BE2C (cell line): ENCODE measurements around the gene GSTO2.

Source experiments
- DNase-seq: peaks from one replicate; pipeline ENCODE4 v3.0.0-alpha.2; 2020
- H3K27me3 ChIP-seq: fragments of 250-450 bp; sonication (Bioruptor Pico); 2 replicates; pipeline ENCODE4 v1.5.1; 2020; ENCODE audit warnings: mild to moderate bottlenecking
- H3K36me3 ChIP-seq: fragments of 250-450 bp; sonication (Bioruptor Pico); 2 replicates; pipeline ENCODE4 v1.5.1; 2020; ENCODE audit warnings: mild to moderate bottlenecking
- H3K4me1 ChIP-seq: fragments of 250-450 bp; sonication (Bioruptor Pico); 2 replicates; pipeline ENCODE4 v1.5.1; 2020
- H3K4me3 ChIP-seq: 2 replicates; pipeline ENCODE4 v1.5.1; 2011; ENCODE audit warnings: low read depth, low read length
- H3K9me3 ChIP-seq: fragments of 250-450 bp; sonication (Bioruptor Pico); 2 replicates; pipeline ENCODE4 v1.5.1; 2020
- TF ChIP-seq, protein P1 (sequence below): IDR thresholded peaks from 2 replicates; pipeline ENCODE4 v1.5.1; 2012; ENCODE audit warnings: mild to moderate bottlenecking, low read depth, low read length

GSTO2 gene

DNA sequence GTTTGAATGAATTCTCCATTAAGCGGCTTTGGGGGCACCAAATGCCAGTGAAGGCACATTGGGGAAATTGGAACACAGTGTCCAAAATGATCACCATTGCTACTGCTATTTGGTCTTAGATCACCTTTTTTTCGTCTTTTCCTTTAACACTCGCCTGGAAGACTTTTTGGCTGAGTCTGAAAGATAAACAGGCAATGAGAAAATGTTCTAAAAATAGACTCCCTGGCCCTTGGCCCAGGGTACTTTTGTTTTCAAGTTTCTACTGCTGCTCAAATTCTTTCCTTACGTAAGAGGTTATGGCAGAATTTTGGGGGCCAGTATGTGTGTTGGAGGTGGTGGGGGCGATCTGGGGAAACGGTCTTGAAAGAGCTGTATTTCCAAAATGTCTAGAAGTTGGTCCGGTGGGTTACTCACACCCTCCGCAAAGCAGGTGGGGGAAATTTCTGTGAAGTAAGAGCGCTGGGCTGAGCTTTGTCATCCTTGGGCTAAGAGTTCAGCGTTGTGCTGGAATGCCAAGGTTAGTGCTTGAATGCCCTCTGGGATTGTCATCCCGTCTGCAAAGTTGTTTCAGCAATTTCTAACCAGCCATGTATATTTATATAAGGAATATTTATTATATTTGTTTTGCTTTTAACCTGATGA, 70.6 kb downstream of the GSTO2 start:
- Histone ChIP-seq H3K27me3 (peaks cover 42% of the 10 kb centered on the region), H3K9me3 (no peaks in the 10 kb centered on the region), H3K4me3 (no peak overlapping the region), H3K4me1 (no peaks in the 10 kb centered on the region), H3K36me3 (no peaks in the 10 kb centered on the region)
- TF ChIP-seq, protein P1, sequence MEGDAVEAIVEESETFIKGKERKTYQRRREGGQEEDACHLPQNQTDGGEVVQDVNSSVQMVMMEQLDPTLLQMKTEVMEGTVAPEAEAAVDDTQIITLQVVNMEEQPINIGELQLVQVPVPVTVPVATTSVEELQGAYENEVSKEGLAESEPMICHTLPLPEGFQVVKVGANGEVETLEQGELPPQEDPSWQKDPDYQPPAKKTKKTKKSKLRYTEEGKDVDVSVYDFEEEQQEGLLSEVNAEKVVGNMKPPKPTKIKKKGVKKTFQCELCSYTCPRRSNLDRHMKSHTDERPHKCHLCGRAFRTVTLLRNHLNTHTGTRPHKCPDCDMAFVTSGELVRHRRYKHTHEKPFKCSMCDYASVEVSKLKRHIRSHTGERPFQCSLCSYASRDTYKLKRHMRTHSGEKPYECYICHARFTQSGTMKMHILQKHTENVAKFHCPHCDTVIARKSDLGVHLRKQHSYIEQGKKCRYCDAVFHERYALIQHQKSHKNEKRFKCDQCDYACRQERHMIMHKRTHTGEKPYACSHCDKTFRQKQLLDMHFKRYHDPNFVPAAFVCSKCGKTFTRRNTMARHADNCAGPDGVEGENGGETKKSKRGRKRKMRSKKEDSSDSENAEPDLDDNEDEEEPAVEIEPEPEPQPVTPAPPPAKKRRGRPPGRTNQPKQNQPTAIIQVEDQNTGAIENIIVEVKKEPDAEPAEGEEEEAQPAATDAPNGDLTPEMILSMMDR = no peak
- DNase-seq = no peak

DNA sequence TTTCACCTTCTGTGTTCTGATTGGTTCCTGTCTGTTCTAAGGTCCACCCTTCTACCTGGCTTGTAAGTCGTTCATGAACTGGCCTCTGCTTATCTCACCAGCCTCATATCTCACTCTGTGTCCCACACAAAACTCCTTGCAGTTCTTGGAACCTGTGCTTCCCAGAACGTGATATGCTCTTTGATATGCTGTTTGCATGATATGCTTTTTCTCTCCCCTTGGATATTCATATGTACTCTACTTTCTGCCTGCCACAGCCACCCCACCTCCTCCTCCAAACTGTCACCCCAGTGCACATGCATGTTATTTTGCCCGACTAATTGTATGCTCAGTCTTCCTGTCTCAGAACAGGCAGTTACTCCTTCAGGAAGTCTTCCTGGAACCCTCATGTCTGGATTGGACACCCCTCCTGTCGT, 71.1 kb downstream of the GSTO2 start:
- TF ChIP-seq, protein P1 = no peak
- Histone ChIP-seq H3K9me3 (no peaks in the 10 kb centered on the region), H3K4me1 (no peaks in the 10 kb centered on the region), H3K36me3 (no peaks in the 10 kb centered on the region), H3K4me3 (no peak overlapping the region), H3K27me3 (peaks cover 42% of the 10 kb centered on the region)
- no peak for DNase-seq

DNA sequence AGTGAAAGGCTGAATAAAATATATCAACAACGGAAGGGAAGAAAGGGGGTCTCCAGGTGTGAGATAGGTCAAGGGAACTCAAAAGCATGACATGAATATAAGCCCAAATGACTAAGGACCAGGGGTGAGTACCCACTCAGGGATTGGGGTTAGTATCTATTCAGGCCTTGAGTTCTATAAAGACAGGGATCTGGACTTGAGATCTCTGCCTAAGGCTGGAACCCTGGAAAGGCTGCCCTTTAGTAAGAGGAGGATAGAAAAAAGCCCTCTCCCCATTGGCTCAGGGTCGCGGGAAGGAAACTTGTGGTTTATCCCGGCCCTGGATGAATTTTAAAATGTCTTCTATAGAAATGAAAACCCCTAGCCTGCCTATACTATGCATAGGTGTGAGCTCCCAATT, 71.7 kb downstream of the GSTO2 start:
- H3K4me1 ChIP-seq = no peaks in the 10 kb centered on the region
- no peaks in the 10 kb centered on the region for H3K36me3 ChIP-seq
- no peak for DNase-seq
- H3K9me3 ChIP-seq = no peaks in the 10 kb centered on the region
- H3K4me3 ChIP-seq = no peak overlapping the region
- TF ChIP-seq, protein P1 = no peak
- peaks cover 42% of the 10 kb centered on the region for H3K27me3 ChIP-seq

GRCh38 chr10:104342941-104343411, 74.0 kb downstream of the GSTO2 start:
- no peaks in the 10 kb centered on the region for H3K9me3 ChIP-seq

GRCh38 chr10:104344219-104344618, 75.2 kb downstream of the GSTO2 start:
- Histone ChIP-seq H3K4me1 (no peaks in the 10 kb centered on the region), H3K36me3 (no peaks in the 10 kb centered on the region), H3K27me3 (peaks cover 17% of the 10 kb centered on the region), H3K9me3 (no peaks in the 10 kb centered on the region), H3K4me3 (no peak overlapping the region)
- DNase-seq = no peak
- TF ChIP-seq, protein P1 = no peak

More at GRCh38 chr10:104342941-104343411, 74.0 kb downstream of the GSTO2 start:
- no peaks in the 10 kb centered on the region for H3K36me3 ChIP-seq
- no peak overlapping the region for H3K4me3 ChIP-seq
- TF ChIP-seq, protein P1 = no peak
- no peak for DNase-seq
- no peaks in the 10 kb centered on the region for H3K4me1 ChIP-seq
- peaks cover 30% of the 10 kb centered on the region for H3K27me3 ChIP-seq

DNA sequence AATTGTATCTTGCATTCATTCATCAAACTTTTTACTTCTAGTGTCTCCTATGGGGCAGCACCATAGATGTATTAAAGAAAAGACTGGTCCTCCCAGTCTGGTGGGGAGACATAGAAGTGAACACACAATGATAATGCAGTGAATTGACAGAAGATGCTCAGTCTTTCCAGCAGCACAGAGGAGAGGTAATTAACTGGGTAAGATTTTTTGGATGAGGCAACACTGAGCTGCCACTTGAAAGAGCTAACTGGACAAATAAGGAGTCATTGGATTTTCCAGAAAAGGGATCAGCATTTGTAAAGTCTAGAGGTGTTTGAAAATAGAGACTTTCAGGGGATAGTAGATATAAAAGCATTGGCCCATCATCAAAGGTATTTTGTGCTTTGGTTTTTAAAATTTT, 76.5 kb downstream of the GSTO2 start:
- Histone ChIP-seq H3K9me3 (no peaks in the 10 kb centered on the region), H3K27me3 (peaks cover 4% of the 10 kb centered on the region; the same call in 1 of the 2 replicates), H3K4me1 (no peaks in the 10 kb centered on the region), H3K36me3 (no peaks in the 10 kb centered on the region), H3K4me3 (no peak overlapping the region)
- no peak for DNase-seq
- TF ChIP-seq, protein P1 = no peak
